Immature natural killer cell (primary cell): ENCODE measurements around the gene OR51B2. TPM values are rescaled to one million over a fixed set of nuclear protein-coding genes. Genes with fewer than 3 reads are reported as not detected.
"Not testable (repeated sequence)": the region's sequence is repeated elsewhere in the genome, so short reads cannot be mapped to it uniquely, and the experiment has no call there.

ENCODE experiments used
- DNase-seq, 3 donors: peaks; one replicate each; pipeline ENCODE4 v3.0.0; 2022; ENCODE audit warnings: mixed read lengths in 1 of 3
- H3K27ac Mint-ChIP-seq, 6 donors: one replicate each; pipeline ENCODE4 v1.8.0; 2020; ENCODE audit warnings: mixed read lengths in 6 of 6, mild to moderate bottlenecking in 5 of 6, inconsistent platforms in 4 of 6, moderate library complexity in 3 of 6
- H3K27me3 Mint-ChIP-seq, 3 donors: one replicate each; pipeline ENCODE4 v1.8.0; 2020 to 2021; ENCODE audit warnings: low read depth in 3 of 3, mild to moderate bottlenecking in 3 of 3, mixed read lengths in 3 of 3, moderate library complexity in 3 of 3, inconsistent platforms in 1 of 3
- H3K36me3 Mint-ChIP-seq, 3 donors: one replicate each; pipeline ENCODE4 v1.8.0; 2020; ENCODE audit warnings: mixed read lengths in 3 of 3, inconsistent platforms in 2 of 3, mild to moderate bottlenecking in 2 of 3
- H3K4me1 Mint-ChIP-seq, 2 donors: one replicate each; pipeline ENCODE4 v1.8.0; 2020; ENCODE audit warnings: inconsistent platforms in 2 of 2, mild to moderate bottlenecking in 2 of 2, mixed read lengths in 2 of 2, moderate library complexity in 1 of 2
- H3K4me3 Mint-ChIP-seq, 5 donors: one replicate each; pipeline ENCODE4 v1.8.0; 2020; ENCODE audit warnings: mild to moderate bottlenecking in 5 of 5, mixed read lengths in 5 of 5, inconsistent platforms in 3 of 5, moderate library complexity in 3 of 5
- H3K9me3 Mint-ChIP-seq, 6 donors: one replicate each; pipeline ENCODE4 v1.8.0; 2020; ENCODE audit warnings: mild to moderate bottlenecking in 6 of 6, mixed read lengths in 6 of 6, inconsistent platforms in 4 of 6, moderate library complexity in 3 of 6
- polyA plus RNA-seq, 3 donors: library from polyadenylated mRNA; unstranded; fragments of 300-500 nt; fragmentation: Illumina TruSeq; gene quantifications; one replicate each; pipeline ENCODE4 v1.2.3, GENCODE V29; 2021

OR51B2 gene
- polyA plus RNA-seq, 3 donors from 2014 or later = not detected

DNA sequence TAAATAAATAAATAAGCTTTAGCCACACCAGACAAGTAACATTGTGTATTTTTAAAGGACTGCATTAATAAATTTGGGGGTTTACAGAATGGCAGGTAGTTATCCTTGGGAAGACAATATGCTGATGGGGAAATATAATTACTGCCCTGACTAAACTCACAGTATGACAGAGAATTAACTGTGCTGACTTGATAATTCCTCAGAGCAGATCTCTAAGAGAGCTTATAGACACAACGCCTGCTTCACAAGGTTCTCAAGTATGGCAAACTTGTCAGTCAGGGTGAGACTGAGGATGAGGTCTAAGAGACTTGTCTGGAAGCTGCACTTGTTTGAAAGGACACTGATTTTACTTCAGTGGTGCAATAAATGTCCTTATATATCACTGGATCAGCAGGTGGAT, 25.6 kb downstream of the OR51B2 start:
- Mint-ChIP-seq H3K9me3 (peaks cover 0 to 2% (median 0%) of the 10 kb centered on the region in 6 donors), H3K4me1 (no peaks in the 10 kb centered on the region), H3K4me3 (no peak overlapping the region), H3K27me3 (peaks cover 0 to 3% (median 0%) of the 10 kb centered on the region in 3 donors), H3K27ac (no peak overlapping the region), H3K36me3 (no peaks in the 10 kb centered on the region)
- no peak for DNase-seq

DNA sequence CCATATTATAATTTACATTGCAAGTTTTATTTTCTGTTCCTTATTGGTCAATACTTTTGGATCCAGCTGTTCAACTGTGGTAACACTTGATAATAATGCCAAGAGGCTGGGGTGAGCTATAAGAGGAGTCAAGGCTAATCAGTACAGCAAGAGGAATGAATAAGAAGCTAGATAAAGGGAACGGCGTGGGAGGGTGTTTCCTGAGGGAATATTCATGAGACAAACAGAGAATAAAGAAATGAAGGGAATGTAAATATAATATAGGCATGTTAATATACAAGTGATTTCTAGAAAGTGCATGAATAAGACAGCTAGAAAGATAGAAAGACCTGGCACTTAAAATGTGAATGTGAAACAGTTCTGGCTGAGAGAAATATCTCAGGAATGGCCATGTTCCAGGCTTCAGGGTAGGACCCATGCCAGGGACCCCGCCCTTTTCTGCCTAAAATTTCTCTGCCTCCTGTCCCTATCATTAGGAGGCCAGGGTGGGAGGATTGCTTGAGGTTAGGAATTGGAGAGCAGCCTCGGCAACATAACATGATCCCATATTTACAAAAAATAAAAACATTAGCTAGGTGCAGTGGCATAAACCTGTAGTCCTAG, 26.3 kb downstream of the OR51B2 start:
- DNase-seq = no peak
- no peak overlapping the region for H3K27ac Mint-ChIP-seq
- H3K4me1 Mint-ChIP-seq = no peaks in the 10 kb centered on the region
- no peaks in the 10 kb centered on the region for H3K36me3 Mint-ChIP-seq
- H3K9me3 Mint-ChIP-seq = peaks cover 0 to 6% (median 0%) of the 10 kb centered on the region in 6 donors
- H3K4me3 Mint-ChIP-seq = no peak overlapping the region
- peaks cover 0 to 4% (median 0%) of the 10 kb centered on the region in 3 donors for H3K27me3 Mint-ChIP-seq

DNA sequence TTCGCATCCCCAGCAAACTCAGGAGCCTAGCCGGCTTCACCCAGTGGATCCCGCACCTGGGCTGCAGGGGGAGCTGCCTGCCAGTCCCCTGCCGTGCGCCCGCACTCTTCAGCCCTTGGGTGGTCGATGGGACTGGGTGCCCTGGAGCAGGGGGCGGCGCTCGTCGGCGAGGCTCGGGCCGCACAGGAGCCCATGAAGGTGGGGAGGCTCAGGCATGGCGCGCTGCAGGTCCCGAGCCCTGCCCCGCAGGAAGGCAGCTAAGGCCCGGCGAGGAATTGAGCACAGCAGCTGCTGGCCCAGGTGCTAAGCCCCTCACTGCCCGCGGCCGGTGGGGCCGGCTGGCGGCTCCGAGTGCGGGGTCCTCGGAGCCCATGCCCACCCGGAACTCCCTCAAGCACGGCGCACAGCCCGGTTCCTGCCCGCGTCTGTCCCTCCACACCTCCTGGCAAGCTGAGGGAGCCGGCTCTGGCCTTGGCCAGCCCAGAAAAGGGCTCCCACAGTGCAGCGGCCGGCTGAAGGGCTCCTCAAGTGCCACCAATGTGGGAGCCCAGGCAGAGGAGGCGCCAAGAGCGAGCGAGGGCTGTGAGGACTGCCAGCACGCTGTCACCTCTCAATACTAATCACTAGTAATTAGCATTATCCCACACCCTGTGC, 29.6 kb downstream of the OR51B2 start:
- not testable (repeated sequence) for H3K9me3 Mint-ChIP-seq, H3K27ac Mint-ChIP-seq, H3K4me1 Mint-ChIP-seq, H3K36me3 Mint-ChIP-seq, H3K4me3 Mint-ChIP-seq, DNase-seq, H3K27me3 Mint-ChIP-seq

DNA sequence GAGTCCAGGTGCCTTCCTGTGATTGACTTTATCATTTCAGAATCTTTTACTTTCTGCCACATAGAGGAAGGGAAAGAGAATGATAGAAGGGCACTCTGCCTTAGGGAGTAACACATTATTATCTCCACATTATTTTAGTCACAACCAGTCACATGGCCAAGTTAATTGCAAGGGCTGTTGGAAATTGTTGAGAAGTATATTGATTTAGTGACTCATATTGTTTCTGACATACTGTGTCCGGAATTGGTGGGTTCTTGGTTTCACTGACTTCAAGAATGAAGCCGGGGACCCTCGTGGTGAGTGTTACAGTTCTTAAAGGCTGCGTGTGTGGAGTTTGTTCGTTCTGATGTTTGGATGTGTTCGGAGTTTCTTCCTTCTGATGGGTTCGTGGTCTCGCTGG, 31.1 kb downstream of the OR51B2 start:
- H3K4me1 Mint-ChIP-seq = no peaks in the 10 kb centered on the region
- H3K4me3 Mint-ChIP-seq = no peak overlapping the region

DNA sequence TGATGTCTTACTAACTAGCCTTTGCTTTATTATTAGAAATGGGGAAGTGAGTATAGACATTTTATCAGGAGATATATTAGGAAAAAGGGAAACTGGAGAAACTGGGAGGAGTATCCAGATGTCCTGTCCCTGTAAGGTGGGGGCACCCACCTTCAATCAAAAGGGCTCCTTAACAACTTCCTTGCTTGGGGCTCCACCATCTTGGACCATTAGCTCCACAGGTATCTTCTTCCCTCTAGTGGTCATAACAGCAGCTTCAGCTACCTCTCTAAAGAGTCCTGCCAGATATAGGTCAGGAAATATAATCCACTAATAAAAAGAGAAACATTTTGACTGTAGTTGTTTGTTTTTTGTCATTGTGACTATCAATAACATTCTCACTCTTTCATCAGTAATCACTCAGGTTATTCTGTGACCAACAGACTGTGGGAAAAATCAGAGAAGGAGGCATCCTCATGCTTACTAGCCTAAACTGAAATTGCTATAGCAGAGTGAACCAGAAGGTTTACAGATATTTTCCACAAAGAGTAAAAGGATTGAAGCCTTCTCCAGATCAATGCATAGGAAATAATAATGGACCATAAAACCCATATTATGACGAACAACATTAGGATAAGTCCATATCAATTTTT, 32.8 kb downstream of the OR51B2 start:
- peaks cover 0 to 2% (median 1%) of the 10 kb centered on the region in 3 donors for H3K27me3 Mint-ChIP-seq
- H3K4me3 Mint-ChIP-seq = no peak overlapping the region
- H3K9me3 Mint-ChIP-seq = peaks cover 0 to 4% (median 0%) of the 10 kb centered on the region in 6 donors
- H3K4me1 Mint-ChIP-seq = no peaks in the 10 kb centered on the region
- no peak for DNase-seq
- no peaks in the 10 kb centered on the region for H3K36me3 Mint-ChIP-seq
- H3K27ac Mint-ChIP-seq = no peak overlapping the region

More for the DNA sequence above, 31.1 kb downstream of the OR51B2 start:
- Mint-ChIP-seq H3K9me3 (peaks cover 0 to 6% (median 0%) of the 10 kb centered on the region in 6 donors), H3K36me3 (no peaks in the 10 kb centered on the region), H3K27ac (no peak overlapping the region), H3K27me3 (peaks cover 0 to 4% (median 0%) of the 10 kb centered on the region in 3 donors)
- DNase-seq = no peak

DNA sequence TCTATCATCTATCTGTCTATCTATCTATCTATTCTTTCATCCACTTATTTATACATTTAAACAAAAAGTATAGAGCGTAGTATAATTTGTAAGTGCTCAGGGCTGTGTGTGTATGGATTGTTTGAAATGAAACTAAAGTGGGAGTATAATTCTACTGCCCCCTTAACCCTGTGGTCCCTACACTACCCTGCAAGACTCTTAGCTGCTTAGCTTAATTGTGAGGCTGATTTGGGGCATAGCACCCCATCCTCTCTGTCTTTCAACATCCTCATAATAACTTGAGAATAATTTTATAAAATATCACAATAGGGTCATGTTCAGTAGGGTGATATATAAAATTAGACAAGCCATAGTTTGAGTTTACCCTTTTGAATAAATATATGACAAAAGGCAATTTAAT, 34.0 kb downstream of the OR51B2 start:
- Mint-ChIP-seq H3K27me3 (peaks cover 0 to 2% (median 1%) of the 10 kb centered on the region in 3 donors), H3K9me3 (peaks cover 0 to 4% (median 0%) of the 10 kb centered on the region in 6 donors), H3K27ac (no peak overlapping the region), H3K36me3 (no peaks in the 10 kb centered on the region), H3K4me1 (no peaks in the 10 kb centered on the region), H3K4me3 (no peak overlapping the region)
- no peak for DNase-seq

DNA sequence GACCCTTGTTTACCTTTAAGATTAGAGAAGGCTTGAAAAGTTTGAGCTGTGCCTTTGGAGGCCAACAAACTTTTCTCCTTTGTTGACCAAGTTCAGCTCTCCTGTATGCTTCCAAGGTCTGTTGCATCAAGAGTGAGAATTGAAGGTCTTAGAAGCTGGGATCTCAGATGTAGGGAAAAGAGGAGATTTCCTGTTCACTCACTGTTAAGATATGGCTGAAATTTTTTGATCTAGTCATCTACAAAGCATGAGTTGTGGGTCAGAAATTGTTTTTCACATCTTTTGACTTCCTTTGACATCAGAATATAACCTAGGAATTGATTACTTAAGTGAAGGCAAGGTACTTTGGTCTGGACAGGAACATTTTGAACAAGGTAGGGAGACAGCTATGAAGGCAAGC, 34.4 kb downstream of the OR51B2 start:
- peaks cover 1 to 2% (median 2%) of the 10 kb centered on the region in 3 donors for H3K27me3 Mint-ChIP-seq
- no peaks in the 10 kb centered on the region for H3K4me1 Mint-ChIP-seq
- peaks cover 0 to 4% (median 0%) of the 10 kb centered on the region in 6 donors for H3K9me3 Mint-ChIP-seq
- H3K4me3 Mint-ChIP-seq = no peak overlapping the region
- DNase-seq = no peak
- H3K27ac Mint-ChIP-seq = no peak overlapping the region
- no peaks in the 10 kb centered on the region for H3K36me3 Mint-ChIP-seq

DNA sequence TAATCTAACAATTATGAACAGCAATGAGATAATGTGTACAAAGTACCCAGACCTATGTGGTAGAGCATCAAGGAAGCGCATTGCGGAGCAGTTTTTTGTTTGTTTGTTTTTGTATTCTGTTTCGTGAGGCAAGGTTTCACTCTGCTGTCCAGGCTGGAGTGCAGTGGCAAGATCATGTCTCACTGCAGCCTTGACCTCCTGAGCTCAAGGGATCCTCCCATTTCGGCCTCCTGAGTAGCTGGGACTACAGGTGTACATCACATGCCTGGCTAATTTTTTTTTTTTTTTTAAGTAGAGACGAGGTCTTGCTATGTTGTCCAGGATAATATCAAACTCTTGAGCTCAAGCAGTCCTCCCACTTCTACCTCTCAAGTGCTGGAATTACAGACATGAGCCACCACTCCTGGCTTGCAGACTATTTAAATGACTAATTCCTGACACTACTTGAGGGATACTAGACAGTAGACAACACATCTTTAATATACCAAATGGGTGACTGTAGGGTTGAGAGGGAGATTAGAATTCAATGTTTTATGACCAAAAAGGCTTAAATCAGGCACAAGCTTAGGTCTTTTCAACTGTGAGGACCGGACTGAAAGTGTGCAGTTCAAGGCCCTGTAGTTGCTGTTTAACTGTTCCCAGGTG, 35.1 kb downstream of the OR51B2 start:
- Mint-ChIP-seq H3K9me3 (peaks cover 0 to 4% (median 0%) of the 10 kb centered on the region in 6 donors), H3K27me3 (peaks cover 1 to 2% (median 2%) of the 10 kb centered on the region in 3 donors), H3K36me3 (no peaks in the 10 kb centered on the region), H3K4me3 (no peak overlapping the region), H3K4me1 (no peaks in the 10 kb centered on the region), H3K27ac (no peak overlapping the region)
- DNase-seq = no peak

DNA sequence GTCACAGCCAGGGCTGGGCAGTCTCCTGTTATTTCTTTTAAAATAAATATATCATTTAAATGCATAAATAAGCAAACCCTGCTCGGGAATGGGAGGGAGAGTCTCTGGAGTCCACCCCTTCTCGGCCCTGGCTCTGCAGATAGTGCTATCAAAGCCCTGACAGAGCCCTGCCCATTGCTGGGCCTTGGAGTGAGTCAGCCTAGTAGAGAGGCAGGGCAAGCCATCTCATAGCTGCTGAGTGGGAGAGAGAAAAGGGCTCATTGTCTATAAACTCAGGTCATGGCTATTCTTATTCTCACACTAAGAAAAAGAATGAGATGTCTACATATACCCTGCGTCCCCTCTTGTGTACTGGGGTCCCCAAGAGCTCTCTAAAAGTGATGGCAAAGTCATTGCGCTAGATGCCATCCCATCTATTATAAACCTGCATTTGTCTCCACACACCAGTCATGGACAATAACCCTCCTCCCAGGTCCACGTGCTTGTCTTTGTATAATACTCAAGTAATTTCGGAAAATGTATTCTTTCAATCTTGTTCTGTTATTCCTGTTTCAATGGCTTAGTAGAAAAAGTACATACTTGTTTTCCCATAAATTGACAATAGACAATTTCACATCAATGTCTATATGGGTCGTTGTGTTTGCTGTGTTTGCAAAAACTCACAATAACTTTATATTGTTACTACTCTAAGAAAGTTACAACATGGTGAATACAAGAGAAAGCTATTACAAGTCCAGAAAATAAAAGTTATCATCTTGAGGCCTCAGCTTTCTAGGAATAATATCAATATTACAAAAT, 35.8 kb downstream of the OR51B2 start:
- Mint-ChIP-seq H3K27ac (no peak overlapping the region), H3K36me3 (no peaks in the 10 kb centered on the region), H3K4me1 (no peaks in the 10 kb centered on the region), H3K4me3 (no peak overlapping the region), H3K9me3 (peaks cover 0 to 3% (median 0%) of the 10 kb centered on the region in 6 donors), H3K27me3 (peaks cover 1 to 2% (median 2%) of the 10 kb centered on the region in 3 donors)
- DNase-seq = no peak

DNA sequence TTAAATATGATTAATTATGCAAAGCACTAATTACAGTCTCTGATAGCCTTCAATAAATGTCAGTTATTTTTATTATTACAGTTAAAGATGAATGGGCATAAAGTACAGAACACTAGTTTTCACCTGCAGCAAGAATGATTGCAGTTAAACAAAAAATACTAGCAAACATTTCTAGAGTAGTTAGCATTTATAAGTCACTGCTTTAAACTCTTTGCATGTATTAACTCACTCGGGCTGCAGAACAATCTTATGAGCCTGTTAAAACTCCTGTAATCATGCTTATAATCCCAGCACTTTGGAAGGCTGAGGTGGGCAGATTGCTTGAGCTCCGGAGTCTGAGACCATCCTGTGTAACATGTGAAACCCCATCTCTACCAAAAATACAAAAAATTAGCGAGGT, 37.2 kb downstream of the OR51B2 start:
- Mint-ChIP-seq H3K4me1 (no peaks in the 10 kb centered on the region), H3K27ac (no peak overlapping the region), H3K36me3 (no peaks in the 10 kb centered on the region), H3K4me3 (no peak overlapping the region), H3K27me3 (peaks cover 0 to 2% (median 1%) of the 10 kb centered on the region in 3 donors), H3K9me3 (no peaks in the 10 kb centered on the region)
- no peak for DNase-seq

DNA sequence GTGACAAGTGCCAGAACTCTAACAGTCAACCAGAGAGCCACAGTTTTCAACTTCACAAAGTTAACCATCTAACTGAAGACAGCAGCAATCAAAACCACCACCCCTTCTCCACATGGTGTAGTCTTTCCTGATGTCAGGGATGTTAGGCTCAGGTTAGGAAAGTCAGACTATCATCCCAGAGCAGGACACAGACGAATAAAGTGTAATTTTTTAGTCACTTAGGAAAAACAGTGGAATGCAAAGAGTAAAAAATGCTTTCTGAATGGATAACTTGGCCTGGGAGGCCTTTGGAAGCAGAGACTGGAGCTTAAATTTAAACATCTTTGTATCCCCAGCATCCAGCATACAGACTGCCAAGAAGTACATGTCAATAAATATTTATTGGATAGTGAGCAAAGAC, 37.7 kb downstream of the OR51B2 start:
- DNase-seq = no peak
- Mint-ChIP-seq H3K9me3 (no peaks in the 10 kb centered on the region), H3K4me1 (no peaks in the 10 kb centered on the region)

DNA sequence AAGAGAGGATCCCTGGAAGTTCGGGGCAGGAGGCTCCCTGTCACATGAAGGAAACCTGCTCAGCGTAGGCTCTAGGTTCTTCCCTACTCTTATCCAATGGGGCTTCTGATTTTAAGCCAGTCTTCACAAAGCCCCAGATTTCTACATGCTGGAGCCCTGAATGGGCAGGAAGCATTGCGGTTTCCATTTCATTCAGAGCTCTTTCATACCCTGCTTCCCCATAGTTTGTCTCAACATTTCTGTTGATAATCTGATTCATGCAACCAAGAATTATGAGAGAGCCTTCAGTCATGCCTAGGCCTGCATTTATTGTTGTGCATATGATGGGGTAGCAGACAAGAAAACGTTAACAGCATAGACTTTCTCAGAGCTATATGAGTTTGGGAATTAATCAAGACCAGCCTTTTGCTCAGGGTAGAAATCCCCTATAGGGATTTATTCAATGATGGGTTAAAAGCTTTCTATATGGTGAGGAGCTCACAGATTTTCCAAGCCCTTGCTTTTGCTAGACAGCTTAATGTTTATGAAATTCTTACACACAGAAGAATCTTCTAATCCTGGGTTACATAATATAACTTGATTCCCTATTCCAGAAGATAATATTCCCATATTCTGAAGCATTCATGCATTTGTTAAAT, 38.3 kb downstream of the OR51B2 start:
- Mint-ChIP-seq H3K9me3 (no peaks in the 10 kb centered on the region), H3K4me3 (no peak overlapping the region), H3K27me3 (peaks cover under 1 to 2% (median 1%) of the 10 kb centered on the region in 3 donors), H3K36me3 (no peaks in the 10 kb centered on the region), H3K27ac (no peak overlapping the region), H3K4me1 (no peaks in the 10 kb centered on the region)
- DNase-seq = no peak

More for the DNA sequence above, 37.7 kb downstream of the OR51B2 start:
- Mint-ChIP-seq H3K36me3 (no peaks in the 10 kb centered on the region), H3K27ac (no peak overlapping the region), H3K4me3 (no peak overlapping the region), H3K27me3 (peaks cover 0 to 2% (median 1%) of the 10 kb centered on the region in 3 donors)

DNA sequence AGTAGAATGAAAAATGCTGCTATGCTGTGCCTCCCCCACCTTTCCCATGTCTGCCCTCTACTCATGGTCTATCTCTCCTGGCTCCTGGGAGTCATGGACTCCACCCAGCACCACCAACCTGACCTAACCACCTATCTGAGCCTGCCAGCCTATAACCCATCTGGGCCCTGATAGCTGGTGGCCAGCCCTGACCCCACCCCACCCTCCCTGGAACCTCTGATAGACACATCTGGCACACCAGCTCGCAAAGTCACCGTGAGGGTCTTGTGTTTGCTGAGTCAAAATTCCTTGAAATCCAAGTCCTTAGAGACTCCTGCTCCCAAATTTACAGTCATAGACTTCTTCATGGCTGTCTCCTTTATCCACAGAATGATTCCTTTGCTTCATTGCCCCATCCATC, 39.5 kb downstream of the OR51B2 start:
- H3K4me3 Mint-ChIP-seq = no peak overlapping the region
- no peaks in the 10 kb centered on the region for H3K4me1 Mint-ChIP-seq
- H3K9me3 Mint-ChIP-seq = peaks cover 0 to 2% (median 0%) of the 10 kb centered on the region in 6 donors
- H3K36me3 Mint-ChIP-seq = no peaks in the 10 kb centered on the region
- peaks cover 1 to 4% (median 2%) of the 10 kb centered on the region in 3 donors for H3K27me3 Mint-ChIP-seq
- DNase-seq = no peak
- H3K27ac Mint-ChIP-seq = no peak overlapping the region
